OCI-LY3 (cell line): ENCODE measurements around the gene ABCB9.
"Not testable (repeated sequence)": the region's sequence is repeated elsewhere in the genome, so short reads cannot be mapped to it uniquely, and the experiment has no call there.

ENCODE experiments used
- H2AFZ ChIP-seq: fragments of 200-600, 300-600 bp; shearing (Covaris generic); 2 replicates; pipeline ENCODE4 v1.6.0; 2014; ENCODE audit warnings: antibody characterized with exemption, low read depth, low read length
- H3K27ac ChIP-seq: fragments of 200-600, 300-600 bp; sonication (generic); 2 replicates; pipeline ENCODE4 v1.5.1; 2014; ENCODE audit warnings: mild to moderate bottlenecking, low read length, moderate library complexity, mixed read lengths
- H3K27me3 ChIP-seq: fragments of 200-600, 300-600 bp; sonication (generic); 2 replicates; pipeline ENCODE4 v1.6.1; 2014; ENCODE audit warnings: low read depth, low read length, mixed read lengths
- H3K36me3 ChIP-seq: fragments of 200-600, 300-600 bp; sonication (generic); replicated peaks from 2 replicates; pipeline ENCODE3; 2014; ENCODE audit warnings: low read depth, low read length, mixed read lengths
- H3K4me1 ChIP-seq: fragments of 300-600, 200-600 bp; sonication (generic); 2 replicates; pipeline ENCODE4 v1.6.1; 2014; ENCODE audit warnings: low read length, mixed read lengths
- H3K4me2 ChIP-seq: fragments of 200-600, 300-600 bp; sonication (generic); 2 replicates; pipeline ENCODE4 v1.6.1; 2014; ENCODE audit warnings: low read length, mixed read lengths
- H3K4me3 ChIP-seq: fragments of 300-600, 200-600 bp; sonication (generic); 2 replicates; pipeline ENCODE4 v1.5.1; 2014; ENCODE audit warnings: antibody characterized with exemption, mild to moderate bottlenecking, low read length, moderate library complexity
- H3K79me2 ChIP-seq: fragments of 300-600, 200-600 bp; shearing (Covaris generic); 2 replicates; pipeline ENCODE4 v1.6.1; 2014; ENCODE audit warnings: mild to moderate bottlenecking, low read length, mixed read lengths
- H3K9ac ChIP-seq: fragments of 300-600, 200-600 bp; shearing (Covaris generic); 2 replicates; pipeline ENCODE4 v1.6.0; 2014; ENCODE audit warnings: mild to moderate bottlenecking, low read length, moderate library complexity
- H3K9me3 ChIP-seq: fragments of 200-600, 300-600 bp; shearing (Covaris generic); 2 replicates; pipeline ENCODE4 v1.6.1; 2014; ENCODE audit warnings: low read length, mixed read lengths; ENCODE audit not compliant: insufficient read depth
- H4K20me1 ChIP-seq: fragments of 200-600, 300-600 bp; sonication (generic); 2 replicates; pipeline ENCODE4 v1.6.1; 2016; ENCODE audit warnings: low read length, mixed read lengths; ENCODE audit not compliant: insufficient read depth
- CTCF ChIP-seq: fragments of 200-600, 300-600 bp; sonication (generic); IDR thresholded peaks from 2 replicates; pipeline ENCODE4 v1.5.1; 2014; ENCODE audit warnings: antibody characterized with exemption, low read length, low read depth
- EZH2phosphoT487 ChIP-seq: fragments of 200-600 bp; shearing (Covaris generic); IDR thresholded peaks from 2 replicates; pipeline ENCODE4 v1.6.1; 2018; ENCODE audit warnings: antibody characterized with exemption, mixed run types, low read depth

Gene ABCB9

DNA sequence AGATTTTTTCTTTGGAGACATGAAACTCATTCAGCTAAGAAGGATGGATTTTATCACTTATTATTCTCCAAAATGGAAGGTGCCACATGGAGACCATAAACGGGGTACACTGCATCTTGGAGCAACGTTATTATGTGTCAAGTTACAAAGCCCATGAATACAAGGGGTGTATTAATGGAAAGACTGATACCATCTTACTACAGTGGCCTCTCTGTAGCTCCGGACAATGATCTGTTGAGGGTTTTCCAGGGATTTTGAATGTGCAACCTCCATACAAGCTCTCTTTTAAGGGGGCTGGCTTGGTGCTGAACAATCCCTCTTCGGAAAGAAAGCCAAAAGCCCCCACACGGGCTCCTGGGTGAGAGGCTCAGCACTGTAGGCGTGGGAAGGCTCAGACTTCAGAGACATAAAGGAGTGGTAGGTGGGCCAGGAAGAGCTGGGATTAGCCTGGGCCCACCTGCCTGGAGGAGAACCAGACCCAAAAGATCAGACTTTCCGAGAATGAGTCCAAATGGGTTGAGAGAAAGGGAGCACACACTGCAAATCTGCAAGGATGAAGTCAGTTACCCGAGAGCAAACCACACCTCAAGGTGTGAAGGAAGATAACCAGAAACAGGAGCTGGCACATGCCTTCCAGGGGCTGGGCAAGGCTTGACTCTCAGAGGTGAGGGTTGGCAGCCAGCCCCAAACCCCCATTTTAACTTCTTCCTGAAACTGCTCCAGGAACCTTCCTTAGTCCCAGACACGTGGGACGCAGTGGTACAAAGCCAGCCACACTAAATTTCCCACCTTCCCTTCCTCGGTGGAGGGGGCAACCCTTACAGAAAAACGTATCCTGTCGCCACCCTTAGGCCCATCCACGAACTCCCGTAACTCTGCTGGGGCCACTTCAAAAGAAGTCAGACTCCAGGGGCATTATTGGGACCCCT, 71.8 kb downstream of the ABCB9 start:
- TF ChIP-seq EZH2phosphoT487 (no peak), CTCF (no peak)
- H3K9ac ChIP-seq: no peak overlapping the region
- no peak overlapping the region for H3K27ac ChIP-seq
- H3K4me1 ChIP-seq: peaks cover 18% of the 10 kb centered on the region
- no peaks in the 10 kb centered on the region for H3K79me2 ChIP-seq
- no peaks in the 10 kb centered on the region for H3K9me3 ChIP-seq
- H3K4me2 ChIP-seq: no peak overlapping the region
- no peaks in the 10 kb centered on the region for H3K36me3 ChIP-seq
- H3K4me3 ChIP-seq: no peak overlapping the region
- no peak overlapping the region for H2AFZ ChIP-seq
- H3K27me3 ChIP-seq: peaks cover 83% of the 10 kb centered on the region
- no peaks in the 10 kb centered on the region for H4K20me1 ChIP-seq

DNA sequence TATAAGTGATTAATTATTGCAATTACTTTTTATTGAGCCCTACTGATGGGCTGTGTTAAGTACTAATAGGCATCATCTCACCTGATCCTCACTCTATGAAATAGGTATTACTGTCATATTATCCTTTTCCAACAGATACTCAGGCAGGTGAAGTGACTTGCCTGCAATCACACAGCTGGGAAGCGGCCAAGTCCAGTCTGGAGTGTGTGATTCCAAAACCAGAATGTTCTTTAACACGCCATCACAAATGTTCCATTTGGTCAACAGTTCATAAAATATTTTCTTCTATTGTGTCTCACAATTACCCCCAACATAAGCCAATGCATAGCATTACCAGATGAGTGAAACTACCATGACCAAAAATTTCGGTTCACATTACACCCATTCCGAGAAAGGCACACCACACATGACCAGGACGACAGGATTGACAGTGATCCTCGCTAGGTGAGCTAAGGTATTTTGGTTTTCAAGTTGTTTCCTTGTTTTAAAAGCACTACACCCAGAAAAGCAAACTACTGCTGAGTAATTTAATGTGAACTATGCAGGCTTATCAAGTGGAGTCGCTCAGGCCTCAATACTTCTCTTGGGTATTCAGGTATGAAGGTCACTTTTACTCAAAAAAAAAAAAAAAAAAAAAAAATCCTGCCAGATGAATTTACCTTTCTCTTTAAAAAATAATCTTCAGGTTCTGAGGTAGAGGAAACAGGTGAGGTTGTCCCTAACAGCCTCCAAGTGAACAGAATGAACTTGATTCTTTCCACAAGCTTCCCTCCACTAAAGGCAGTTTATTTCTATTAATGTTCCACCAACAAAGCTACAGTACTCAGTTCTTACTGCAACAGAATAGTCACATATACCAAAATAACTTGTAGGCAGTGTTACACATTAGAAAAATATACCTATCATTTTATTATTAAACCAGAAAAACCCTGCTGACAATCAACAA, 72.8 kb downstream of the ABCB9 start:
- H3K4me1 ChIP-seq: peaks cover 22% of the 10 kb centered on the region
- H3K9ac ChIP-seq: no peak overlapping the region
- H3K79me2 ChIP-seq: no peaks in the 10 kb centered on the region

DNA sequence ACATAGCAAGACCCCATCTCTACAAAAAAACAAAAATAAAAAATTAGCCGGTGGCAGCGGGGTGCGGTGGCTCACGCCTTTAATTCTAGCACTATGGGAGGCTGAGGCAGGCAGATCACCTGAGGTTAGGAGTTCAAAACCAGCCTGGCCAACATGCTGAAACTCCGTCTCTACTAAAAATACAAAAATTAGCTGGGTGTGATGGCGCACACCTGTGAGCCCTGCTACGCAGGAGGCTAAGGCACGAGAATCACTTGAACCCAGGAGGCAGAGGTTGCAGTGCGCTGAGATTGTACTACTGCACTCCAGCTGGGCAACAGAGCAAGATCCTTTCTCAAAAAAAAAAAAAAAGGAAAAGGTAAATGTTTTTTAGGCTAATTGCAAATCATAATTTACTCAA, 73.5 kb downstream of the ABCB9 start:
- H3K9ac ChIP-seq, H3K79me2 ChIP-seq, H3K9me3 ChIP-seq, H4K20me1 ChIP-seq, H3K36me3 ChIP-seq, H3K27ac ChIP-seq, H3K4me2 ChIP-seq, H3K4me3 ChIP-seq, H2AFZ ChIP-seq: not testable (repeated sequence)
- H3K4me1 ChIP-seq: peaks cover 26% of the 10 kb centered on the region
- H3K27me3 ChIP-seq: peaks cover 85% of the 10 kb centered on the region

More for the DNA sequence above, 72.8 kb downstream of the ABCB9 start:
- Histone ChIP-seq H3K4me3 (no peak overlapping the region), H3K4me2 (no peak overlapping the region), H4K20me1 (no peaks in the 10 kb centered on the region), H3K9me3 (no peaks in the 10 kb centered on the region), H3K27me3 (peaks cover 85% of the 10 kb centered on the region), H3K36me3 (no peaks in the 10 kb centered on the region), H2AFZ (no peak overlapping the region), H3K27ac (no peak overlapping the region)
- TF ChIP-seq CTCF (no peak), EZH2phosphoT487 (no peak)

DNA sequence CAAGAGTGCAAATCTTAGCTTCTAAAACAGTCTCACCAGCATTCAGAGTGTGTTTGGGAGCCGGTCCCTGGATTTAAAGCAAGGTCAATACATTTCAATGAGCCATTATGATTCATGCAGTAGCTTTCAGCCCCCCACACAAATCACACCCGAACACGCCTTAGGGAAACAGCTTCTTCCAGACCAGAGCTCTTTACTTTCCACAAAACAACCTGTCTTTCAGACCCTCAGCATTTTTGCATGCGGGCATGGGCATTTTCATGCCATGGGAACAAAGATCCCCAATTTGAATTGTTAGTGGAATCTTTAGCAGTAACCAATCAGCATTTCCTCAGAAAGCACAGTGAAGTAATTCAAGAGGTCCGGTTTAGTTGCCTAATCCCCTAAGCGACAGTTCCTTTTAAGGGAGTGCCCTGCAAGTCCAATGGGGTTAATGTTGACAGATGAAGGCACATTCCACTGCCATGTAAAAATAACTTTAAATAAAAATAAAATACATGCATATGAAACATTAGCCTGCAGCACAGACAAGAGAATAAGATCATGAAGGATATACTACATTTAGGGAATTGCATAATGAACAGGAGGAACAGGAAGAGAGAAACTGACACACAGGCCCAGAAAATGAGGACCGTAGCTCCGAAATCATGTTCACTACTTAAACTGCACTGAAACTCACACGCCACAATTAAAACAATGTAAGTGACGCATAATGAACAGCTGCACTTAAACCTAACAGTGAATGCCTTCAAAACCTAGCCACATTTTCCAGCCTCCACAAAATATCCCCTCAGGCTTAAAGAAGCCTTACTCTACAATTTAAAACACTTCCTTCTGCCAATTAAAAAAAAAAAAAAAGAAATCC, 74.4 kb downstream of the ABCB9 start:
- H3K79me2 ChIP-seq: no peaks in the 10 kb centered on the region
- peaks cover 31% of the 10 kb centered on the region for H3K4me1 ChIP-seq
- no peaks in the 10 kb centered on the region for H3K36me3 ChIP-seq
- peaks cover 9% of the 10 kb centered on the region for H4K20me1 ChIP-seq
- H3K4me3 ChIP-seq: no peak overlapping the region
- no peaks in the 10 kb centered on the region for H3K9me3 ChIP-seq
- no peak overlapping the region for H3K4me2 ChIP-seq
- TF ChIP-seq EZH2phosphoT487: no peak; the same call in 1 of the 2 replicates
- TF ChIP-seq CTCF: no peak
- H2AFZ ChIP-seq: no peak overlapping the region
- H3K9ac ChIP-seq: no peak overlapping the region
- H3K27ac ChIP-seq: no peak overlapping the region
- H3K27me3 ChIP-seq: peaks cover 85% of the 10 kb centered on the region
